ENCODE data around the gene GLUD1.
"Not testable (repeated sequence)": the region's sequence is repeated elsewhere in the genome, so short reads cannot be mapped to it uniquely, and the experiment has no call there.

GLUD1 gene

DNA sequence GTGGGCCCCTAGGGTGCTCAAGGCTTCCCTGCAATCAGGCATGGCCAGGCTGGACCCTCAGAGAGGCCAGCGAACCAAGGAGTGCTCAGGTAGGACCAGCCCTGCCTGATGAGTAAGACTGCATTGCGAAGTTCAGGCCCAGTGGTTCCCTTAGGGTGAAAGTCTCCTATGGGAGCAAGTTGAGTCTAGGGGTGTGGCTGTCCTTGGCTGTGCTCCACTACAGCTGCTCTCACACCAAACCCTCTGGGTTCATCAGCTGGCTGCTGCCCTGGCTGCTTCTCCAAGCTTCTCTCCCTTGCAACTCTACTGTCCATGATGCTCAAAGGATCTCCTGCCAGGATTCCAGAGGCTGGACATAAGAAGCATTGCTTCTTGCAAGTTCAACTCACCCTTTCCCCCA is 55.9 kb downstream of the GLUD1 start:
- no peak for DNase-seq

DNA sequence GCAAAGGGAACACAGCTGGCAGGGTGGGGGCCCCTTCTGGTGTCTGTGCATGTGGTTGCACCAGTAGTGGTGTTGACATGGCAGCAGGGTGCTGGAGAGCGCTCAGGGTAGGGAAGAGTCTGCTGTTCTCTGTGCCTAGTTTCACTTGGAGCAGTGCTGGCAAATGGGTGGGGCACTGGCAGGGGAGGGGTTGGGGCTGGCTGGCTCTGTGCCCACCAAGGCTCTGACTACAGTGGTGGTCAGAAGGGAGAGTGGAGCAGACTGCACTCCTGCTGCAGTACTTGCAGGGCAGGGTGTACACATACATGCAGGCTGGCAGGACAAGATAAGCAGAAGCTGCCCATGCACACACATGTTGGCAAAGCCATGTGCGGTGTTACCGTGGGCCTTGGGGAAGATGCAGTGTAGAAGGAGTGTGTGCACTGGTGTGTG is 56.3 kb downstream of the GLUD1 start:
- no peak for DNase-seq

GRCh38 chr10:87036623-87037022 is 58.0 kb downstream of the GLUD1 start:
- no peak for DNase-seq

DNA sequence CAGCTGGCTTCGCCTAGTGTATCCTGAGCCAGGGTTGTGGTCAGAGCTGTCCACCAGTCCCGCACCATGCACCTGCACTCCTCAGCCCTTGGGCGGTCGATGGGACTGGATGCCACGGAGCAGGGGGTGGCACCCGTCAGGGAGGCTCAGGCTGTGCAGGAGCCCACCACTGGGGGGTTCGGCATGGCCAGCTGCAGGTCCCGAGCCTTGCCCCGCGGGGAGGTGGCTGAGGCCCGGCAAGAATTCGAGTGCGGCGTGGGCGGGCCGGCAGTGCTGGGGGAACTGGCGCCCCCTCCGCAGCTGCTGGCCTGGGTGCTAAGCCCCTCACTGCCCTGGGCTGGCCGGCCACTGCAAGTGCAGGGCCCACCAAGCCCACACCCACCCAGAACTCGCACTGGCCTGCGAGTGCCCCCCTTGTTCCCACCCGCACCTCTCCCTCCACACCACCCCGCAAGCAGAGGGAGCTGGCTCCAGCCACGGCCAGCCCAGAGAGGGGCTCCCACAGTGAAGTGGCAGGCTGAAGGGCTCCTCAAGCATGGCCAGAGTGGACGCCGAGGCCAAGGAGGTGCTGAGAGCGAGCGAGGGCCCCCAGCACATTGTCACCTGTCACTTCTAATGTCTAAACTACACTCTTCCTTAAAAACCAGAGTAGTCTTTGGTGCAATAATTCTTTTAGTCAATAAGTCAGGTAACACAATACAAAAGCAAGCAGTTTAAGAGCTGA is 63.6 kb downstream of the GLUD1 start:
- no peak for DNase-seq

DNA sequence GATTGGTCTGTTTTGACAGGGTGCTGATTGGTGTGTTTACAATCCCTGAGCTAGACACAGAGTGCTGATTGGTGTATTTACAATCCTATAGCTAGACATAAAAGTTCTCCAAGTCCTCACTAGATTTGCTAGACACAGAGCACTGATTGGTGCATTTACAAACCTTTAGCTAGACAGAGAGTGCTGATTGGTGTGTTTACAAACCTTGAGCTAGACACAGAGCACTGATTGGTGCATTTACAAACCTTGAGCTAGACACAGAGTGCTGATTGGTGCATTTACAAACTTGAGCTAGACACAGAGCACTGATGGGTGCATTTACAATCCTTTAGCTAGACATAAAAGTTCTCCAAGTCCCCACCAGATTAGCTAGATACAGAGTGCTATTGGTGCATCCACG is 64.2 kb downstream of the GLUD1 start:
- DNase-seq: not testable (repeated sequence)

DNA sequence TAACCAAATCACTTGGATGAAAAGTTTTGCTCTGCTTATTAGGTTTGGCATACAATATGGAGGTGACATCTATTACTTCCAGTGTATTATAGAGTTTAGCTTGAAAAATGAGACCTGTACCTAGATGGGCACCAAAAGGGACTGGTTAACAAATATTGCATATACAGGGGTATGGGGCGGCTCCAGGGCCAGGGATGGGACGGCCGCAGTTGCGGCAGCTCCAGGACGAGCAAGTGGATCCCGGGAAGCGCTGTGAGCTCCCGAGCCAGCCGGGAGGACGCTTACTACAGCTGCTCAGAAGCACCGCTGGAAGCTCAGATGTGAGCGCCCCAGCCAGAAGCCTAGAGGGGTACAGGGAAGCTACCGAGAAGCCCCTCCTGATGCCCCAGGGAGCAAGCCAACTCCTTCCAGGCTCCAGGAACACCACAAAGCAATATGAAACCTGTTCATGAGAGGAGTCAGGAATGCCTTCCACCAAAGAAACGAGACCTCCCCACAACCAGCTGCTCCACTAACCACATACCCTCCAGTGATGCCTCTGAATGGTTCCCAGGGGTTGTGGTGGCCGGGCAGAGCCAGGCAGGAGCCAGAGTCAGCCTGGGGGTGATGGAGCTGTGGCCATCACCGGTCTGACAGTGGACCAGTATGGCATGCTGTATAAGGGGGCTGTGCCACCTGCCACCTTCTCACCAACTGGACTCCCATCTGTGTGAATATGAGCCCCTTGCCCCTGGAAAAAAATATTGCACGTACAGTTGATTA is 67.7 kb downstream of the GLUD1 start:
- DNase-seq: not testable (repeated sequence)

DNA sequence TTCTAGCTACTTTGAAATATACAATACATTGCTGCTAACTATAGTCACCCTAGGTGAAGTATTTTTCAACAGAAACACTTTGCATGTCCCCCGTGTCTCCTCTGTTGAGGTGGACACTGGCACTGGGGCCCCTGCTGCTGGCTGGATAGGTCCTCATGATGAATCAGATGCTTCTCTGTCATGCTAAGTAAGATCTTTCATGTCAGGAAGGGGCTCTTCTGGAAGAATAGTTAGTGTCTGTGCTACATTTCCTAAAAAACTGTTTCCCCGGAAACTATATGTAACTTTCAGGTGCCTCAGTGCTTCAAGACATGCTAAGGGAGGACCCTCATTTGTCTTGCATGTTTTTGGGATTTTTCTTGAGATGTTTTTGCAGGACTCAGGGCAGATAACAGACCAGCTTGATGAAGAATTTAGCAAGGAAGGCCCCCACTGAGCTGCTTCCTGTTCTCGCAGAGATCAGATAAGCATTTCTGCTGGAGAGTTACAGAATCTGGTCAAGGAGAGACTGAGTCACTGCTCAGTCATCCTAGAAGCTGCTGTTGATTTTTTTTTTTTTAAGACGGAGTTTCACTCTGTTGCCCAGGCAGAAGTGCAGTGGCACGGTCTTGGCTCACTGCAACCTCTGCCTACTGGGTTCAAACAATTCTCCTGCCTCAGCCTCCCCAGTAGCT is 69.2 kb downstream of the GLUD1 start:
- DNase-seq: not testable (repeated sequence)

DNA sequence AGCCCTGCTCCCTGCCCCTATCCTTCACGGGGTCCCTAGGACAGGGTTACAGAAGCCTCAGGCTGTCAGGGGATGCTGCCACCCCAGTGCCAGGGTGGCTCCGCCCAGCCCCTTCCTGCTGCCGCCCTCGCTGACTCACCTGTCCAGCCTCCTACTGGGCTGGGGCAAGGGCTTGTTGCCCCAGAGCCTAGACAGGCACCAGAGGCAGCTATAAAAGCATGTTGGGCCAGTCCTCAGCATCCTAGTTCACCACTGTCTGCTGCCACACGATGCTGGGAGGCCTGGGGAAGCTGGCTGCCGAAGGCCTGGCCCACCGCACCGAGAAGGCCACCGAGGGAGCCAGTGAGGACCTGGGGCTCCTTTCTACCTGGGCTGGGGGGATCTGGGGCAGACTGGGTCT is 74.6 kb downstream of the GLUD1 start, which contains the start of gene FAM25A:
TSS of gene FAM25A (plus strand) at position 239 of the 400 bp plus-strand sequence. CDS start at position 270, 31 bp downstream.
- not testable (repeated sequence) for DNase-seq

GRCh38 chr10:87019504-87019903 is 75.1 kb downstream of the GLUD1 start:
- DNase-seq: not testable (repeated sequence)

DNA sequence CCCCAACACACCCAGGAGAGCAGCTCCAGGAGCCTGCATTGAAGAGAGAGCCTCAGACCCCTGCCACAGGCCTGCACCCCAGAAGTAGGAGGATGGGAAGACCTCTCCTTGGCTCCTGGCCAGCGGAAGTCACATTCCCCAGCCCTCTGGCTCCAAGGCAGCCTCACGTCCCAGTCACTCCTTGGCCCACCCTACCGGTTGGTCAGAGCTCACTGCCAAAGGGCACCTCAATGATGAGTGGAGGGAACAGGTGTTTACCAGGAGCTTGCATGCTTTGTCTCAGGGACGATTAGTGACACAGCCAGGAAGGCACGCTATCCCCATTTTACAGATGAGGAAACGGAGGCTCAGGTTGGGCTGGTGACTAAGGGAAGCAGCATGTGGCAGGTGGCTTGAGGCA is 75.6 kb downstream of the GLUD1 start:
- DNase-seq: not testable (repeated sequence)

GRCh38 chr10:87018127-87018526 is 76.5 kb downstream of the GLUD1 start:
- DNase-seq: not testable (repeated sequence)

DNA sequence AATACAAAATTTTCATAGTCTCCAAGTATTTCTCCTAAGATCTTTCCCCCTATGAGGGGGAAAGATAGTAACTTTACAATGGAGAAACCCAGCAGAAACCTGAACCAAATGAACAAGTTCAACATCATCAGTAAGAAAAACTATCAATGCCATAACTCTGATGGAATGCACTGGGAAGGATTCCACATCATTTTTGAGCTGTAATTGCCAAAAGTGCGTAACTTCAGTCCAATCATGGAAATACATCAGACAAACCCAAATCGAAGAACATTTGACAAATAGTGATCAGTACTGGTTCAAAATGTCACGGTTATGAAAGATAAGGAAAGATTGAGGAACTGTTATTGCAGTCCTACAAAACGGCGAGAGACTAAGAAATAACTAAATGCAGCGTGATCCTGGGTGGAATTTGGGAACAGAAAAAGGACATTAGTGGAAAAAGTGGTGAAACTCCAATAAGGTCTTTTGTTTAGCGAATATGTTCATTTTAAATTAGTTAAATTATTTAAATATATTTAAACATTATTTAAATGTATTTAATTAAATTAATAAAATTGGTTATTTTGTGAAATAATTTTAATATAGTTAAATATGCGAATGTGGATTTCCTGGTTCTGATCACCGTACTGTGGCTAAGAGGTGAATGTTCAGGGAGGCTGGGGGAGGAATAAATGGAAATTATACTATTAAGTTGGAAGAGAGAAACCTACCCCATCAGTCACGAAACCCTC is 79.5 kb downstream of the GLUD1 start:
- DNase-seq: not testable (repeated sequence)

- DNase-seq: not testable (repeated sequence)
Observed at GRCh38 chr10:87013528-87013927, 81.1 kb downstream of the GLUD1 start.

DNA sequence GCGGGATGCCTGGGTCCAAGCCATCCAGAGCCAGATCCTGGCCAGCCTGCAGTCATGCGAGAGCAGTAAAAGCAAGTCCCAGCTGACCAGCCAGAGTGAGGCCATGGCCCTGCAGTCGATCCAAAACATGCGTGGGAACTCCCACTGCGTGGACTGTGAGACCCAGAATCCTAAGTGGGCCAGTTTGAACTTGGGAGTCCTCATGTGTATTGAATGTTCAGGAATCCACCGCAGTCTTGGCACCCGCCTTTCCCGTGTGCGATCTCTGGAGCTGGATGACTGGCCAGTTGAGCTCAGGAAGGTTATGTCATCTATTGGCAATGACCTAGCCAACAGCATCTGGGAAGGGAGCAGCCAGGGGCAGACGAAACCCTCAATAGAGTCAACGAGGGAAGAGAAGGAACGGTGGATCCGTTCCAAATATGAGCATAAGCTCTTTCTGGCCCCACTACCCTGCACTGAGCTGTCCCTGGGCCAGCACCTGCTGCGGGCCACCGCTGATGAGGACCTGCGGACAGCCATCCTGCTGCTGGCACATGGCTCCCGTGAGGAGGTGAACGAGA is 85.4 kb downstream of the GLUD1 start:
- DNase-seq: not testable (repeated sequence)

GRCh38 chr10:87008303-87008702 is 86.3 kb downstream of the GLUD1 start:
- DNase-seq: not testable (repeated sequence)

GRCh38 chr10:87007674-87008073 is 87.0 kb downstream of the GLUD1 start:
- not testable (repeated sequence) for DNase-seq

DNA sequence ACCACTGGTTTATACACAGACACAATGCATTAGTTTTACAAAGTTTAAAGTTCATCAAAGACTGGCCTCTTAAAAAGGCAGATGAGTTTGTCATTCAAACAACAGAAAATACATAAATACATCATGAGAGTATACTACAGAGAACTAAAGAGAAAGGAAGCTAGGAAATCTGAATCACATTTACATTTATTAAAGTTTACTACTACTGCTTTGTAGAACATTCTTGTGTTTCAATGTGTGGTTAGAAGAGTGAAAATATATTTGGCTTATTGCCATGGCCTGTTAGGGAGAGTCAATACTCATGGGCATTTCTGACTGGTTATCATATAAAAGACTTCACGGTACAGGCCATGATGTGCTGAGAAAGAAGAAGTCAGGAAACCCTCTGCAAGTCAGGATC is 87.5 kb downstream of the GLUD1 start:
- not testable (repeated sequence) for DNase-seq

DNA sequence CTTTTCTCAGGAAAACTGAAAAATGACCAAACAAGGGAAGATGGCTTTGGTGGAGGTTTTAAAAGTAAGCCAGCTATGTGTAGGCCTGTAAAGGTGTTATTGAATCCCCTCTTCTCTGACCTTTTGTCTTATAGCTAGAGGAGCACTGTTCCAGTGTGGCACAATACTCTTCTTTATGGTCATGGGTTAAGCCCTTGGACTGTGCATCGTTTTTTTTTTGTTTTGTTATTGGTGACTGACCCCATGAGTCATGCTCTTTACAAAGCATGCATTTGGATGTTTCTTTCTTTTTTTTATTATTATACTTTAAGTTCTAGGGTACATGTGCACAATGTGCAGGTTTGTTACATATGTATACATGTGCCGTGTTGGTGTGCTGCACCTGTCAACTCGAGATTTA is 94.2 kb downstream of the GLUD1 start:
- DNase-seq: no peak

Data from CD4-positive, alpha-beta T cell treated with Interleukin-6 for 4 hours (primary cell).